Measurements from ENCODE around the gene CPO.
A peak's percentile ranks its signal among the peaks of the same experiment; 100 is the strongest.

CPO gene

GRCh38 chr2:206979922-206980321, 40.6 kb downstream of the CPO start:
- DNase-seq (ENCODE audit: low spot score), result peak; percentile 11
- ChIA-PET POLR2A (ENCODE audit: low non-redundant PET) (interaction anchor here (0.7 kb wide), 1 partner anchor 39 kb away, joined by 3 read pairs; no protein-coding TSS in a partner anchor), CTCF (interaction anchor here (0.5 kb wide), 1 partner anchor 321 kb away, joined by 3 read pairs; no protein-coding TSS in a partner anchor)
- no peak for TF ChIP-seq CTCF (conservative IDR thresholded peaks at IDR 0.05; ENCODE audit: low read depth)
- no peak overlapping the region for H3K27ac ChIP-seq

- TF ChIP-seq CTCF (conservative IDR thresholded peaks at IDR 0.05; ENCODE audit: low read depth), result no peak
- ChIA-PET POLR2A (ENCODE audit: low non-redundant PET) (interaction anchor here (0.7 kb wide), 1 partner anchor 40 kb away, joined by 3 read pairs; no protein-coding TSS in a partner anchor), CTCF (interaction anchor here (0.5 kb wide), 1 partner anchor 320 kb away, joined by 3 read pairs; no protein-coding TSS in a partner anchor)
- no peak overlapping the region for H3K27ac ChIP-seq
- DNase-seq (ENCODE audit: low spot score), result no peak
These were observed 41.1 kb downstream of the CPO start for GRCh38 chr2:206980413-206980812.

- POLR2A ChIA-PET (ENCODE audit: low non-redundant PET), result no interaction called here
- DNase-seq (ENCODE audit: low spot score), result no peak
- CTCF ChIA-PET, result interaction anchor here (0.6 to 0.9 kb wide), 4 partner anchors 12 to 863 kb away, joined by 3 to 6 read pairs (median 4); no protein-coding TSS in a partner anchor
- TF ChIP-seq CTCF (conservative IDR thresholded peaks at IDR 0.05; ENCODE audit: low read depth), result no peak
- H3K27ac ChIP-seq, result no peak overlapping the region
These were observed 41.9 kb downstream of the CPO start for GRCh38 chr2:206981086-206981674.

- DNase-seq (ENCODE audit: low spot score), result peak; percentile 61
- no peak overlapping the region for H3K27ac ChIP-seq
- CTCF ChIA-PET, result interaction anchor here (0.6 to 1.4 kb wide), 8 partner anchors 11 to 1058 kb away, joined by 3 to 6 read pairs (median 4); no protein-coding TSS in a partner anchor
- TF ChIP-seq CTCF (conservative IDR thresholded peaks at IDR 0.05; ENCODE audit: low read depth), result peak; percentile 79
- POLR2A ChIA-PET (ENCODE audit: low non-redundant PET), result no interaction called here
These were observed 42.5 kb downstream of the CPO start for GRCh38 chr2:206981739-206982340.

- ChIA-PET CTCF (interaction anchor here (0.6 to 1.4 kb wide), 8 partner anchors 10 to 1058 kb away, joined by 3 to 6 read pairs (median 3); partner anchors contain the start of gene KLF7), POLR2A (ENCODE audit: low non-redundant PET) (no interaction called here)
- no peak for DNase-seq (ENCODE audit: low spot score)
- no peak for TF ChIP-seq CTCF (conservative IDR thresholded peaks at IDR 0.05; ENCODE audit: low read depth)
- no peak overlapping the region for H3K27ac ChIP-seq
These were observed 43.1 kb downstream of the CPO start for GRCh38 chr2:206982360-206982955.

GRCh38 chr2:206983161-206983859, 44.0 kb downstream of the CPO start:
- H3K27ac ChIP-seq, result no peak overlapping the region
- ChIA-PET CTCF (interaction anchor here (0.6 to 1.4 kb wide), 6 partner anchors 9 to 676 kb away, joined by 3 to 6 read pairs (median 4); partner anchors contain the start of gene KLF7), POLR2A (ENCODE audit: low non-redundant PET) (no interaction called here)
- no peak for DNase-seq (ENCODE audit: low spot score)
- TF ChIP-seq CTCF (conservative IDR thresholded peaks at IDR 0.05; ENCODE audit: low read depth), result no peak
